Frontal cortex (tissue), 4 donors: Measurements from ENCODE around the gene AGAP1. TPM values are rescaled to one million over a fixed set of nuclear protein-coding genes. Genes with fewer than 3 reads are reported as not detected.
"Not testable (repeated sequence)": the region's sequence is repeated elsewhere in the genome, so short reads cannot be mapped to it uniquely, and the experiment has no call there.

Experiments used
- DNase-seq, 2 donors: peaks; one replicate each; pipeline ENCODE4 v3.0.0; 2012; ENCODE audit warnings: low spot score in 2 of 2
- FAIRE-seq: peaks from 2 replicates; lab custom pipeline; 2012; peaks lifted over from hg19 to GRCh38; lab: Jason Lieb, UNC
- total RNA-seq: library from RNA; depleted of rRNA; stranded (reverse); fragments of >200 nt; gene quantifications from one replicate; pipeline ENCODE4 v1.2.3, GENCODE V29; 2014
- donor health status: control.
- donor health status: control.
- donor health status: control.

The AGAP1 gene
- total RNA-seq, 1 donor from 2014 or later: 27.3 TPM

- DNase-seq: no peak
- no peak for FAIRE-seq
Observed at GRCh38 chr2:235757212-235757611, 263.4 kb downstream of the AGAP1 start.

GRCh38 chr2:235757640-235758039 is 263.8 kb downstream of the AGAP1 start:
- no peak for FAIRE-seq
- DNase-seq: no peak

DNA sequence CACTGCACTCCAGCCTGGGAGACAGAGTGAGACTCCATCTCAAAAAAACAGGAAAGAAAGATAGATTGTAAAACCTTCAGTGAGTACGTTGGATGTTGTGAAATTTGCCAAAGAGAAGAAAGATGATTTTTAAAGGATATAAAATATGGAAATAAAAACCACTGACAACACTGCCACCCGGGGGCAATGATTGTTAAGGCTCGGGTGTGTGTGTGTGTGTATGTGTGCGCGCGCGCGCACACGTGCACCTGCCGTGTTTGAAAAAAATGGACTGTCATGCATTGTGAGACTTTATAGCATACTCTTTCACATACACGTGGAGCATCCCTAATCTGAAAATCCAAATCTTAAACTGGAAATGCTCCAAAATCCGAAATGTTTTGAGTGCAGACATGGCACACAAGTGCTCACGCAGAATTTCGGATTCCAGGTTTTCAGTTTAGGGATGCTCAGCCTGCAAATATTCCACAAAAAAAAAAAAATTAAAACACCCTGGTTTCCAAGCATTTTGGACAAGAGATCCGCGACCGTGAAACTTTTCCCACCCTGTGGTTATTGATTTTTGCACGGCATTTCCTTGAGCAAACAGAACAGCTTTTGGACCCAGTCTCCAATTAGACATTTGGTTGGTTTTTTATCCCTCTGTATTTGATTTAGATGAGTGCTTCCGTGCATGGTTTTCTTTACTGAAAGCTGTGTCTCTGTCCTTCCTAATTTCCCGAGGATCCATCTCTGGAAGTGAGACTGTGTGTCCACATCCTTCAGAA is 269.2 kb downstream of the AGAP1 start:
- FAIRE-seq (no peak), DNase-seq (no peak)

- DNase-seq (no peak), FAIRE-seq (no peak)
Observed at GRCh38 chr2:235763816-235764215, 270.0 kb downstream of the AGAP1 start.

GRCh38 chr2:235764478-235764877 is 270.6 kb downstream of the AGAP1 start:
- not testable (repeated sequence) for FAIRE-seq, DNase-seq

- FAIRE-seq: no peak
- DNase-seq: peak; percentile 50 to 60
Observed at GRCh38 chr2:235765181-235765820, 271.5 kb downstream of the AGAP1 start.

DNA sequence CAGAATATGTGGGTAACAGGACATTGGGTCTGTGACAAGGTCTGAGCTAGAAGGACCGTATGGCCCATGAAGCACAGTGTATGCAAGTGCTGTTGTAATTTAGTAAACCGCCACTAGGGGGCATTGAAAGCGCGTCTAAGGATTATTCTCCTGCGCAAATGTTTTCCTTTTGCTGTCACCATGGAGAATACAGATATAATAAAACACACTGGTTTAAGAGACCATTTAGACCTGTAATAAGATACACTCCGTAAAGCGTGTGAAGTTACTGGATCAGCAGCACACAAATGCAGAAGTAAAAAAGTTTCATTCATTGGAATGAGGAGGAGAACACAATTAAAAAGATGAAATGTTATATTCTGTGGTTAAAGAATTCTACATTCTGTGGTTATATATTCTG is 272.4 kb downstream of the AGAP1 start:
- FAIRE-seq (peak; percentile 90), DNase-seq (peak; percentile 74 to 77)

DNA sequence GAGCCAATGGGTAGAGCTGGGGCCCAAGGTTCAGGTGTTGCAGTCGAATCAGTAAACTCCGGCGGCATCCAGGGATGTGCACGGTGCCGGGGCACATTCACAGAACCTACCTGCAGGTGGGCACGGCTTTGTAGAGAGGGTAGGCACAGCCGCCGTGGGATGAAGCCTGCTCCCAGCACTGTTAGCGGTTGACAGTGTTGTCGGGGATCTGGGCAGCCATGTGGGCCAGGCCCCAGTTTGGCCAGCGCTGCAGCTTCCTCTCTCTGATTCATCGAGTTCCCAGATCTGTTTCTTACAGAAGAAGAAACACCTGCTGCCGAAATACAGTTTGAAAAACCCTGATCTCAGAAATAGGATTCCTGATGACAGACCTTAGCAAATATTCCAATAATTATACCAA is 274.8 kb downstream of the AGAP1 start:
- DNase-seq: no peak
- FAIRE-seq: no peak

DNA sequence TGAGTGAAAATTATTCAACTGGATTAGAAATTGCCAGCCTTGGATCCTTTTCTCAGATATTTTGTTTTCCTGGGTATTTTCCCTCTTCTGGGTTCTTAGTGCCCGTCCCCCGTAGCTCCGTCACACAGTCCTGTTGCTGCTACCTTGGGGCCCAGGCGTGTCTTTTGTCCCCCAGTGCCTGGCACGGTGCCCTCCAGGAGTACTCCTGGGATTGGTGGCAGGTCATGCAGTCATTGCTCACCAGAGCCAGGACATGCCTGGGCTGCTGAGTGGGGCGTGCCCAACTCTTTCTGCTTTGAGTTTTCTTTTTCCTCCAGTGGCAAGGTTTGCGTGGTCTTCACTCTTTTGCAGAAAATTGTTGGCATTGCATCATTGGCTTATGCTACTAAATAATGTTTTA is 275.2 kb downstream of the AGAP1 start:
- no peak for DNase-seq

DNA sequence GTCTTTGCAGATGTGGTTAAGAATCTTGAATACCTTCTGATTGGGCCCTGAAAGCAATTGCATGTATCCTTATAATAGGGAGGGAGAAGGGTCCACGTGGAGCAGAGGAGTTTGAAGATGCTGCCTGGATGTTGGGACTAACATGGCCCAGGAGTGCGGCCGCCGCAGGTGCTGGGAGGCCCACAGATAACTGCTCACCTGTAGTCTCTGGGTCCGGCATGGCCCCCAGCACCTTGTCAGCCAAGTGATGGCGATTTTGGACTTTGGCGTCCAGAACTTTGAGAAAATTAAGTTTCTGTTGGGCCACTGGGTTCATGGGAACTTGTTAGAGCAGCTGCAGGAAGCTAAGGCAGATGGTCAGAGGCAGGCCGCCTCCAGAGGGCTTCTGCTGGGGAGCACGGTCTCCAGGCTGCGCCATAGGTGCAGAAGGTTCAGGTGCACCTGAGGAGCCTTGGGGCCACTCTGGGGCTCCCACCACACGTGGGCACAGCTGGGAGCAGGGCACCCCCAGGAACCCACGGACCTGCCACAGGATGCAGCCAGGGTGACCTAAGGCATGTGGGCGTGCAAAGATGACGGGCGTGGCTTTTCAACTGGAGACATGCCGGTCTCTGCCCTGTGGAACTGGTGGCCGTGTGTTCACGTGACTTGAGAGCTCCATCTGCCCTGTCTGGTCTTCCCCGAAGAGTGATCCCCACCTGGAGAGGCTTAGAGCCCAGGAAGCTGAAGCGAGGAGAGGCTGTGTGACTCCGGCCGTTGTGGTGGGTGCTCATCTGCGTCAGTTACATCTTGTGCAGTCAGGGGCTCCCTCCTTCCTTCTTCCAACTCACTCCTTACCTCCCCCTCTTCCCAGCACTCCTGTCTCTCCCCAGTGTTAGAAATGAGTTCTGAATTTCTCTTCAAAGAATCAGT is 277.3 kb downstream of the AGAP1 start:
- no peak for DNase-seq
- FAIRE-seq: no peak

More for the DNA sequence above, 275.2 kb downstream of the AGAP1 start:
- no peak for FAIRE-seq

DNA sequence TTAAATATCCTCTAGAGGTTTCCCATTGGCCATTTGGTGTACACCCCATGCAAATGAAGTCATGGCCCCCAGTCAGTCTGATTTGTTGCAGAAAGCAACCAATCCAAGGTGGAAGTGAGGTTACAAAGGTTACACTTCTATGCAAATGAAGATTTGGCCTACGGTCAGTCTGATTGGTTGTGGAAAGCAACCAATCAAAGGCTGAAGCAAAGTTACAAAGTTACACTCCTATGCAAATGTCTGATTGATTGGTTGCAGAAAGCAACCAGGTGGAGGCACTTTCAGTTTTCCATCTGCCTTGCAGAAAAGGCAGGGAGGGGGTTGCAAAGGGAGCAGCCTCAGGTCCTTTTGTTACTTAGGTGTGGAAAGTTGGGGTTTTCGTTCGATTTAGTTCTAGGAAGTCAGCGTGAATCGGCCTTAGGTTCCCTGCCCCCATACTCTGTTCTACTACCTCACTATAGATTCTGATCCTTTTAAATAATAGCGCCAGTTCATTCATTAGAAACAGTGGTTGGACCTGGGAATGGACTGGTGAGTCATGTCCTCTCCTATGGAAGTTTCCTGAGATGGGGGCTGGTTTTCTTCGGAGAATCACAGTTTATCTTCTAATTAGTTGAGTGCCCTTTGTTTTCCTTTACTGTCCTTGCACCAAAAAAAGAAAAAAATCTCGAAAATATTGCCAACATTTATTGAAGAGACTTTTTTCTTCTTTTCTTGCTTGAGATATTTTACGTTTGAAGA is 279.5 kb downstream of the AGAP1 start:
- no peak for FAIRE-seq

DNA sequence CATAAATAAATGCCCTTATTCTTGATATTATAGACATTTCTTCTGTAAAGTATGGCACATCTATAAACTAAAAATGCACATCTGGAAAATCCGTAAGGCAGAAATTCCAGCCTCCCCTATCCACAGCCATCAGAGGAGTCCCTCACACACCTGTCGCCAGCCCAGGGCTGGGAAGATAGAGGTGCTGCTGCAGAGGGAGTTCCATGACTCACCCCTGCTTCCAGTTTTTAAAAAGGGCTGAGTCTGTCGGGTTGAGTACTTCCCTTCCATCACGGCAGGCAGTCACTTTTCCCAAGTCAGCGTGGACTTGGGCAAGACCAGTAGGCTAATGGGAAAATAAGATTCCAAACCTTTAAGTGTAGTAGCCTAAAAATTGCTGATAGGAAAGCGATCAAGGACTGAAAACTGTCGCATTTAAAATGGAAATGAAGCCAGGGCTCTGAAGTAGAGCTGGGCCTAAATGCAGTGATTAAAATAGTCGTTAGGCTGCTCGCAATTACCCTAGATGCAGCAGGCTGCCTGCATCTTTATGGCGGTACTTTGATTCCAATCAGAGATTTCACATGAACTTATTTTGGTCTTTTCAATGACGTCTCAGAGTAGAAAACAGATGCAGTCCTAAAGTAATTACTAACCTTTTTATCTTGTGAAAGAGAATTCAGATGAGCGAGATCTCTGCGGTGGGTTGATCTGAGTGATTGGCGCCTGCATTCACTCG is 280.5 kb downstream of the AGAP1 start:
- DNase-seq: no peak
- no peak for FAIRE-seq

More for the DNA sequence above, 279.5 kb downstream of the AGAP1 start:
- DNase-seq: no peak

- FAIRE-seq: no peak
- DNase-seq: no peak
Observed at GRCh38 chr2:235776531-235776930, 282.7 kb downstream of the AGAP1 start.

DNA sequence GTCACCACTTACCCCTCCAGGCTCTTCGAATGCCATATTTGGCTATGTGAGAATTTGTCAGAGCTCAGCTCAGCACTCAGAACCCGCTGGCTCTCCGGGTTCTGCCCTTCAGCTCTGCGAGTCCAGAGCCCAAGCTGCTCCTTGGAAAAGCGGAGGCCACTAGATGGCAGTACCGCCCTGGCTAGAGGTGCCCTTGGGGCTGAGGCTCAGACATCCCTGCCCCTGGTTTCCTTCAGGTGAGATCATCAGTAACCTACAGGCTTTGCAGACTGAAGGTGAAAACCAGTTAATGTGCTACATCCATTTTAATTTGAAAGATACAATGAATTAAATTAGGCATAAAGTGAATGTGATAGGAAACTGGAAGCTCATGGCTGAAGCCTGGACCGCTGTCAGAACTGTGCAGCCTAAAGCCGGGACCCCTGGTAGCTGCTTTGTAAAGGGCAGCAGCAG is 285.6 kb downstream of the AGAP1 start:
- FAIRE-seq: no peak
- peak; percentile 38 to 64 for DNase-seq

DNA sequence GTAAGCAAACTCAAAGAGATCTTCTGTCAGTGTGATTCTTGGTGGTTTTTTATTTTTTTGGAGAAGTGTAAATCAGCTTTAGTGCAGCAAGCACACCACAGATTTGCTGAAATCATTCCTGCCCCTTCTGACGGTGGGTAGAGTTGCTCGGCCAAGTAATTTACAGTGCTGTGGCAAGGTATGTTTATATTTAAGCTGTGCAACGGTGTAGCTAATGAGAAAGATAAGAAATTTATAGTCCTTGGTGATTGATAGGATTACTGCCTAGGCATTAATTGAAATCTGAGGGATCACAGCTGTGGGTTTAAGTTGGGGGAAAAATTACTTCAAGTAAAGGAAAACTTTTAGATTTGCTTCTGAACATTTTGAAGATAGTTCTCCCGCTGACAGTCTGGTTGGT is 286.6 kb downstream of the AGAP1 start:
- FAIRE-seq (no peak), DNase-seq (no peak)

DNA sequence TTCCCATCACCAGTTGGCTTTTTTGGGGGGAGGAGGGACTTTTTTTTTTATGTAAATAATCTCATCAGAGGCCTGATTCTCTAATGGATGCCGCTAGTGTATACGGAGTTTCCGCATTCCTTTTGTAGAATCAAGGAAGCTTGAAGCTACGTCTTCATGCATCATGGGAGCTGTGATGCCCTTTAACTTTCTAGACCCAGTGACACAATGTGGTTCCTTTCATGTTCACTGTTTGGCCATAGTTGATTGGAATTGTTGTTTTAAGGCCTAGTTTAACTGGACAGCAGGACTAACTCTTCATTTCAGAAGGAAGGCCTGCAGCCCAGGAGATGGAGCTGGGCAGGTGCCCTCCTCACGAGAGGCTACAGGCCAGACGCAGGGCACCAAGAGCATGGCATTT is 287.9 kb downstream of the AGAP1 start:
- DNase-seq (no peak), FAIRE-seq (no peak)

- DNase-seq (no peak), FAIRE-seq (no peak)
Observed at GRCh38 chr2:235784788-235785187, 290.9 kb downstream of the AGAP1 start.

- FAIRE-seq (no peak), DNase-seq (no peak)
Observed at GRCh38 chr2:235789552-235789951, 295.7 kb downstream of the AGAP1 start.

DNA sequence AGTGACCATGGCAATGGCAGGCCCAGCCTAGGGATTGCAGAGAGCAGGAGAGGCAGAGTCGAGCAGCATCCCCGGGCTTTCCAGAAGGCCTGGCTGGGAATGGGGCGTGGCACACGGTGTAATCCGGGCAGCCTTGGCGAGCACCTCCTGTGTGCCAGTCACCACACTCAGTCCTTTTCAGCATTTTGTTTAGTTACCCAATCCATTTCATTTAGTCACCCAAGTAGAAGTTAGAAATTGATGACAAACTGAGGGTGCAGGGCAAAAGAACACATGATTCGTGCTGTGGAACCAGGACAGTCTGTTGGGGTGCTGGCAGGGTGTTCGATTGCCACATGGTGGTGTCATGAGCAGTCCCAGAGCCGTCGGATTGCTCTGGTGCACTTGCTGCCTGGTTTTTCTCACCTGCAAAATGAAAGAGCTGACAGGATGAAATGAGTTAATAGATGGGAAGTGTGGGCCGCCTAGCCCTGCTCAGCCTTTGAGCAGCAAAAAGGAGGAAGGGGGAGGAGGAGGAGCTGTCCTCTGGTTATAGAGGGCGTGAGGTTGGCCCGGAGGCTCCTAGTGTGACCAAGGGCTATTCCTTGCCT is 299.4 kb downstream of the AGAP1 start:
- no peak for FAIRE-seq
- no peak for DNase-seq
